ENCODE data around the gene SLC10A7.

GRCh38 chr4:146333895-146334262 lies 187.9 kb downstream of the SLC10A7 start:
- TF ChIP-seq CTCF (IDR thresholded peaks at IDR 0.05; ENCODE audit: insufficient read depth, low read length, poor library complexity, severe bottlenecking) (no peak), EZH2phosphoT487 (conservative IDR thresholded peaks at IDR 0.05; ENCODE audit: low read length) (no peak)

Measured in SU-DHL-6 (cell line).